A549 (cell line): Measurements from ENCODE around the gene DAZ2. TPM values are rescaled to one million over a fixed set of nuclear protein-coding genes. Genes with fewer than 3 reads are reported as not detected.
"Not testable (repeated sequence)": the region's sequence is repeated elsewhere in the genome, so short reads cannot be mapped to it uniquely, and the experiment has no call there.

Experiments
- ATAC-seq, 2 experiments: fragments of 200-7000 bp in 1 of 2; fragments of >200 bp in 1 of 2; cut with Nextera tagmentation in 1 of 2; cut with Tn5 transposase in 1 of 2; 3 replicates each; pipeline versions ENCODE4 v1.8.0 to v1.9.1; 2018 to 2020; ENCODE audit warnings: mild to moderate bottlenecking in 1 of 2, moderate library complexity in 1 of 2
- CTCF ChIA-PET: fragments of 300-600 bp; sonication (Branson Sonifier 250); formaldehyde crosslinking; extraction: SDS; loops from one replicate; lab custom pipeline; 2021; ENCODE audit warnings: antibody characterized with exemption, inconsistent platforms; lab: Yijun Ruan, JAX
- POLR2A ChIA-PET: fragments of 350-600 bp; formaldehyde crosslinking; extraction: SDS; loops from one replicate; lab custom pipeline; 2021; ENCODE audit warnings: antibody characterized with exemption, inconsistent platforms; lab: Yijun Ruan, JAX
- DNase-seq, 2 experiments: peaks; one replicate each; pipeline versions ENCODE4 v3.0.0 to v3.0.0-alpha.2; 2011 to 2016; ENCODE audit warnings: low read depth in 1 of 2, low spot score in 1 of 2
- FAIRE-seq: peaks from 2 replicates; lab custom pipeline; 2011; peaks lifted over from hg19 to GRCh38; lab: Jason Lieb, UNC
- H3K27ac ChIP-seq, 2 experiments: fragments of >200 bp; sonication (Bioruptor Twin); formaldehyde crosslinking; 3 replicates each; pipeline ENCODE4 v1.5.1; 2016 to 2017
- H3K4me1 ChIP-seq: fragments of >200 bp; sonication (Bioruptor Twin); formaldehyde crosslinking; 3 replicates; pipeline ENCODE4 v1.6.1; 2016
- H3K4me2 ChIP-seq: fragments of >200 bp; sonication (Bioruptor Twin); formaldehyde crosslinking; 3 replicates; pipeline ENCODE4 v1.6.1; 2016
- H3K4me3 ChIP-seq: fragments of >200 bp; sonication (Bioruptor Twin); formaldehyde crosslinking; 3 replicates; pipeline ENCODE4 v1.5.1; 2016
- H3K9me3 ChIP-seq: fragments of >200 bp; sonication (Bioruptor Twin); formaldehyde crosslinking; 3 replicates; pipeline ENCODE4 v1.6.1; 2016
- WGBS: methylation state at CpG from one replicate; pipeline ENCODE4 v1.1.6; 2017; ENCODE audit errors: missing lambda C conversion rate; 5-methylcytosine and 5-hydroxymethylcytosine counted together
- polyA minus RNA-seq: library from RNA; depleted of rRNA, polyadenylated mRNA; stranded (reverse); fragments of >200 nt; gene quantifications from 2 replicates; pipeline ENCODE4 v1.2.3, GENCODE V29; 2011; rRNA and poly(A)+ RNA removed
- polyA plus RNA-seq, 4 experiments: library from polyadenylated mRNA; depleted of rRNA in 3 of 4; stranded (reverse); fragments of >200 nt; fragmentation: RNase III in 1 of 4; extraction: RNeasy Plus Mini Kit Qiagen cat#74134 plus additional on column Dnase treatment in 1 of 4; gene quantifications; 2 replicates in 3 of 4; 3 replicates in 1 of 4; pipeline ENCODE4 v1.2.3, GENCODE V29; 2011 to 2017

Gene DAZ2
- not detected in 2 replicates for polyA plus RNA-seq (2011; rRNA removed)
- not detected in 2 replicates for polyA plus RNA-seq (2012; cell fraction: cytosol; rRNA removed)
- not detected in 2 replicates for polyA plus RNA-seq (2012; cell fraction: nucleus; rRNA removed)
- not detected in 3 replicates for polyA plus RNA-seq (2017; fragmentation: RNase III; extraction: RNeasy Plus Mini Kit Qiagen cat#74134 plus additional on column Dnase treatment)
- polyA minus RNA-seq = not detected in 2 replicates

GRCh38 chrY:23219233-23219632, at the start of gene DAZ2:
DAZ2 (plus strand) TSS chrY:23219533; CDS start chrY:23219741, 208 bp downstream.
- WGBS = no CpG with 5 or more reads among the region's 23 CpGs
- CTCF ChIA-PET, H3K4me3 ChIP-seq, H3K4me1 ChIP-seq, ATAC-seq, H3K9me3 ChIP-seq, DNase-seq, H3K27ac ChIP-seq, POLR2A ChIA-PET, H3K4me2 ChIP-seq, FAIRE-seq: not testable (repeated sequence)

DNA sequence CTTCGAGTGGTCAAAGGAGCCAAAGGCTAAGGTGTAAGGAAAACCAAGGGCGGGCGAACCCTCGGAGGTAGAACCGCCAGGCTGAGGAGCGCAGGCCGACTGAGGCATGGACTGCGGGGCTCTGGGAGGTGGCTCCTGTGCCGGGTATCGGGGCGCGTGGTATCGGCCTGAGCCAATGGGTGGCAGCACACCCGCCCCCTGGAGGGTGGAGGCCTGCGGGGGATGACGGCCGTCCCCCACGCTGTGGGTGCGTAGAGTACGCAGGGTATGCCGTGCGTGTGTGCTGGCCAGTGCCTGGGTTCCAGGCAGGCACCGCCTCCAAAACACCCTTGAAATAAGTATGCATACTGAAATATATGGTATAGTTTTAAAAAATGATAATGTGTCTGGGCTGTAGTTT, 20.4 kb upstream of the DAZ2 start, which contains the start of gene DAZ1:
Gene DAZ1, minus strand, starts transcription at position 101 of the 400 bp plus-strand sequence. CDS start 208 bp downstream, outside the sequence.
- DNase-seq, H3K4me3 ChIP-seq, ATAC-seq, H3K9me3 ChIP-seq, FAIRE-seq, H3K27ac ChIP-seq, POLR2A ChIA-PET, H3K4me2 ChIP-seq, H3K4me1 ChIP-seq, CTCF ChIA-PET: not testable (repeated sequence)
- no CpG with 5 or more reads among the region's 23 CpGs for whole genome bisulfite sequencing

GRCh38 chrY:23207455-23207854, 11.9 kb upstream of the DAZ2 start:
- ATAC-seq, CTCF ChIA-PET, DNase-seq, FAIRE-seq, H3K4me3 ChIP-seq, H3K9me3 ChIP-seq, POLR2A ChIA-PET, H3K27ac ChIP-seq, H3K4me1 ChIP-seq, H3K4me2 ChIP-seq: not testable (repeated sequence)
- no CpG with 5 or more reads among the region's 4 CpGs for WGBS

DNA sequence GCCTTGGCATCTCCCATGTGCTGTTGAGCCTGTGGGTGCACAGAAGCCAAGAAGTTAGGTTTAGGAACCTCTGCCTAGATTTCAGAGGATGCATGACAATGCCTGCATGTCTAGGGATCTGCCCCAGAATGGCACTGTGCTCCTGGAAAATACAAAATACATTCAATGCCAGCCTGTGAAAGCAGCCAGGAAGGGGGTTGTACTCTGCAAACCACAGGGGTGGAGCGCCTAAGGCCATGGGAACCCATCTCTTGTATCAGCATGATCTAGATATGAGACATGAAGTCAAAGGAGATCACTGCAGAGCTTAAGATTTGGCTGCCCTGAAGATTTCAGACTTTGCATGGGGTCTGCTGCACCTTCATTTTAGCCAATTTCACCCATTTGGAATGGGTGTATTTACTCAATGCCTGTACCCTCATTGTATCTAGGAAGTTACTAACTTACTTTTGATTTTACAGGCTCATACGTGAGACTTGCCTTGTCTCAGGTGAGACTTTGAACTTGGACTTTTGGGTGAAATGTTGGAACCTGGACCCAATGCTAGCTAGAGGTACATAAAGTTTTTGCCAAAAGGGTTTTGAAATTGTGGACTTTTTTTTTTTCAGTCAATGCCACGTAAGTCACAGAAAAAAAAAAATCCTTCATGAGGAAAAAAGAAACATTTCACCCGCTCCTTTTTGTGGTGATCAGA, 9.4 kb upstream of the DAZ2 start:
- ATAC-seq, H3K4me2 ChIP-seq, POLR2A ChIA-PET, H3K4me1 ChIP-seq, H3K9me3 ChIP-seq, DNase-seq, H3K27ac ChIP-seq, CTCF ChIA-PET, FAIRE-seq, H3K4me3 ChIP-seq: not testable (repeated sequence)
- WGBS = 20% methylated on average over 2 of the region's 4 CpGs

- POLR2A ChIA-PET, H3K4me3 ChIP-seq, H3K27ac ChIP-seq, H3K9me3 ChIP-seq, DNase-seq, H3K4me1 ChIP-seq, FAIRE-seq, H3K4me2 ChIP-seq, ATAC-seq, CTCF ChIA-PET: not testable (repeated sequence)
- WGBS = no CpG with 5 or more reads among the region's 4 CpGs
These were observed 8.7 kb upstream of the DAZ2 start for GRCh38 chrY:23210681-23211080.

Other genes starting within 250 kb of the DAZ2 start
- not detected in 2 replicates for gene BPY2, start 235.3 kb upstream of the DAZ2 start, polyA plus RNA-seq (2011; rRNA removed)
- not detected in 3 replicates for gene BPY2, start 235.3 kb upstream of the DAZ2 start, polyA plus RNA-seq (2017; fragmentation: RNase III; extraction: RNeasy Plus Mini Kit Qiagen cat#74134 plus additional on column Dnase treatment)
- not detected in 2 replicates for gene DAZ1, start 20.5 kb upstream of the DAZ2 start, polyA plus RNA-seq (2011; rRNA removed)
- not detected in 3 replicates for gene DAZ1, start 20.5 kb upstream of the DAZ2 start, polyA plus RNA-seq (2017; fragmentation: RNase III; extraction: RNeasy Plus Mini Kit Qiagen cat#74134 plus additional on column Dnase treatment)